Measurements from ENCODE around the gene CPEB1.
"Not testable (repeated sequence)": the region's sequence is repeated elsewhere in the genome, so short reads cannot be mapped to it uniquely, and the experiment has no call there.

The CPEB1 gene

GRCh38 chr15:82502700-82503339 is 144.3 kb downstream of the CPEB1 start:
- DNase-seq, result not testable (repeated sequence)

GRCh38 chr15:82500772-82501171 is 146.4 kb downstream of the CPEB1 start:
- DNase-seq, result not testable (repeated sequence)

GRCh38 chr15:82497978-82498377 is 149.2 kb downstream of the CPEB1 start:
- DNase-seq, result not testable (repeated sequence)
